ENCODE results near the gene OAS2.

The OAS2 gene

GRCh38 chr12:113019025-113019424, 40.7 kb downstream of the OAS2 start:
- no peak for TF ChIP-seq TAF1 (IDR thresholded peaks at IDR 0.05; ENCODE audit: borderline replicate concordance, insufficient read depth, low read length)
- TF ChIP-seq POLR2AphosphoS5 (IDR thresholded peaks at IDR 0.05; ENCODE audit: low read depth, low read length) = no peak
- TF ChIP-seq REST (IDR thresholded peaks at IDR 0.05; ENCODE audit: insufficient read depth in 1 of 2, low read depth in 2 of 2, low read length in 2 of 2) = no peak
- no peak for TF ChIP-seq FOXP2 (optimal IDR thresholded peaks at IDR 0.05; ENCODE audit: borderline replicate concordance, extremely low read depth, extremely low read length, insufficient read depth)
- no peak for TF ChIP-seq SIN3A (IDR thresholded peaks at IDR 0.05; ENCODE audit: borderline replicate concordance, insufficient read depth, low read length)

DNA sequence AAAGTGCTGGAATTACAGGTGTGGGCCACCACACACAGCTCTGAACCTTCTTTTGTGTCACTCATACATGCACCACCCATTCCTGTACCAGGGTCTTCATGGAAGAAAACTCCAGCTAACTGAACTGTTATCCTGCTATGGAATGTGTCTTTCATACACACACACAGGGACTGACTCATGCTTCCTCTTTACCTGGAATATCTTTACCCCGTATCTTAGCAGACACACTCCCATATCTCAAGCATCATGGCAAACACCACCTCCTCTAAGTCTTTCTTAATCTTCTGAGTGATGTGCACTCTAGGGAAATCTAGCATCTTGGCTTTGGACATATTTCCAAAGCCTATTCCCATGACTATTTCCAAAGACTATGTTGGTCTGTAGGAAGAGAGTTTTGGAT, 43.2 kb downstream of the OAS2 start:
- TF ChIP-seq FOXP2 (optimal IDR thresholded peaks at IDR 0.05; ENCODE audit: borderline replicate concordance, extremely low read depth, extremely low read length, insufficient read depth) (no peak), SIN3A (IDR thresholded peaks at IDR 0.05; ENCODE audit: borderline replicate concordance, insufficient read depth, low read length) (no peak), TAF1 (IDR thresholded peaks at IDR 0.05; ENCODE audit: borderline replicate concordance, insufficient read depth, low read length) (no peak), POLR2AphosphoS5 (IDR thresholded peaks at IDR 0.05; ENCODE audit: low read depth, low read length) (no peak), REST (IDR thresholded peaks at IDR 0.05; ENCODE audit: insufficient read depth in 1 of 2, low read depth in 2 of 2, low read length in 2 of 2) (no peak)

GRCh38 chr12:113022563-113023297, 44.4 kb downstream of the OAS2 start:
- TF ChIP-seq TAF1 (IDR thresholded peaks at IDR 0.05; ENCODE audit: borderline replicate concordance, insufficient read depth, low read length) = no peak
- TF ChIP-seq REST (IDR thresholded peaks at IDR 0.05; ENCODE audit: insufficient read depth in 1 of 2, low read depth in 2 of 2, low read length in 2 of 2) = no peak
- TF ChIP-seq POLR2AphosphoS5 (IDR thresholded peaks at IDR 0.05; ENCODE audit: low read depth, low read length) = no peak
- no peak for TF ChIP-seq FOXP2 (optimal IDR thresholded peaks at IDR 0.05; ENCODE audit: borderline replicate concordance, extremely low read depth, extremely low read length, insufficient read depth)
- no peak for TF ChIP-seq SIN3A (IDR thresholded peaks at IDR 0.05; ENCODE audit: borderline replicate concordance, insufficient read depth, low read length)

- TF ChIP-seq TAF1 (IDR thresholded peaks at IDR 0.05; ENCODE audit: borderline replicate concordance, insufficient read depth, low read length) = no peak
- no peak for TF ChIP-seq POLR2AphosphoS5 (IDR thresholded peaks at IDR 0.05; ENCODE audit: low read depth, low read length)
- no peak for TF ChIP-seq FOXP2 (optimal IDR thresholded peaks at IDR 0.05; ENCODE audit: borderline replicate concordance, extremely low read depth, extremely low read length, insufficient read depth)
- no peak for TF ChIP-seq REST (IDR thresholded peaks at IDR 0.05; ENCODE audit: insufficient read depth in 1 of 2, low read depth in 2 of 2, low read length in 2 of 2)
- TF ChIP-seq SIN3A (IDR thresholded peaks at IDR 0.05; ENCODE audit: borderline replicate concordance, insufficient read depth, low read length) = no peak
Observed at GRCh38 chr12:113027726-113028125, 49.4 kb downstream of the OAS2 start.

Data from PFSK-1 (cell line).